Epidermal melanocyte (primary cell): Measurements from ENCODE around the gene ASAP3.
"Not testable (repeated sequence)": the region's sequence is repeated elsewhere in the genome, so short reads cannot be mapped to it uniquely, and the experiment has no call there.

Source experiments
- DNase-seq: peaks from one replicate; pipeline ENCODE4 v3.0.0; 2011; ENCODE audit warnings: low spot score; ENCODE audit not compliant: insufficient read length

ASAP3 gene

DNA sequence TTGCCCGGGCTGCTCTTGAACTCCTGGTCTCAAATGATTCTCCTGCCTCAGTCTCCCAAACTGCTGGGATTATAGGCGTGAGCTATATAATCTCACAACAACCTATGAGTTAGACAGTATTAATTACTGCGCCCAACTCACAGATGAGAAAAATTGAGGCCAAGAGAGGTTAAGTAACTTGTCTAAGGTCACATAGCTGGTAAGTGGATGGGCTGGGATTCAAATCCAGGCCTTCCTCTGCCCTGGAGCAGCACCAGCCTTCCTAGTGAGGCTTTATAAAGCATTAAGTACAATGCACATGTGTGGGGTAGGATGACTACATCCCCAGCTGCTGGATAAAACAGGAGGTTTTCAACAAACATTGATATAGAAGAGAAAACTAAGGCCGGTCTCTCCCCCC is 31.9 kb upstream of the ASAP3 start:
- no peak for DNase-seq

DNA sequence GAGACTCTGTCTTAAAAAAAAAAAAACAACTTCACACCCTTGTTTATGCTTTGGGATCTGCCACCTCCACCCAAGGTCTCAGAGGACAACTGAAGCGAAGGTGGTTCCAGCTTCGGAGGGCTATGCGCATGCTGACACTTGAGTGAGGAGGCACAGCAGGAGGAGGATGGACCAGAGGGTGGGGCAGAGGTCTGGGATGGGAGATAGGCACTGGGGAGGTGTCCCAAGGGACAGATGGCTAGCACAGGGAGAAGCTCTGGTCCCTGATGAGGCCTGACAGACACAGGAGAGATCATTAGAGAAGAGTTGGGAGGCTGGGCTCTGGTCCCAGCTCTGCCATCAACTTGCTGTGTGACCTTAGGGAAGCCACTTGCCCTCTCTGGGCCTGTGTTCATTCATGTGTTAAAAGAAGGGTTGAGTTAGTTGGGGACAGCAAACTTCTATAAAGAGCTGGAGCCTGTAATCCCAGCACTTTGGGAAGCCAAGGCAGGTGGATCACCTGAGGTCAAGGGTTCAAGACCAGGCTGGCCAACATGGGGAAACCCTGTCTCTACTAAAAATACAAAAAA is 30.2 kb upstream of the ASAP3 start:
- no peak for DNase-seq

GRCh38 chr1:23509896-23510295 is 25.9 kb upstream of the ASAP3 start:
- DNase-seq = no peak

- no peak for DNase-seq
Observed at GRCh38 chr1:23506376-23507107, 22.6 kb upstream of the ASAP3 start.

DNA sequence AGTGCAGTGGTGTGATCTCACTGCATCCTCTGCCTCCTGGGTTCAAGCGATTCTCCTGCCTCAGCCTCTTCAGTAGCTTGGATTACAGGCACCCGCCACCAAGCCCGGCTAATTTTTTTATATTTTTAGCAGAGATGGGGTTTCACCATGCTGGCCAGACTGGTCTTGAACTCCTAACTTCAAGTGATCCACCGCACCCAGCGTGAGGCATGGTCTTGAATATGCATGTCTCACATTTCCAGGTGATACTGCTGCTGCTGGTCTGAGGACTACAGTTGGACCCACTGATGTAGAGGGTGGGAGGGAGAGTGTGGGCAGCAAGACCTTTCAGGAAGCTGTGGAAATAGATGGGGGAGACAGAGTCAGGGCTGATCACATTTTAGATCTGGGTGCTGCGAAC is 21.9 kb upstream of the ASAP3 start:
- DNase-seq = no peak

DNA sequence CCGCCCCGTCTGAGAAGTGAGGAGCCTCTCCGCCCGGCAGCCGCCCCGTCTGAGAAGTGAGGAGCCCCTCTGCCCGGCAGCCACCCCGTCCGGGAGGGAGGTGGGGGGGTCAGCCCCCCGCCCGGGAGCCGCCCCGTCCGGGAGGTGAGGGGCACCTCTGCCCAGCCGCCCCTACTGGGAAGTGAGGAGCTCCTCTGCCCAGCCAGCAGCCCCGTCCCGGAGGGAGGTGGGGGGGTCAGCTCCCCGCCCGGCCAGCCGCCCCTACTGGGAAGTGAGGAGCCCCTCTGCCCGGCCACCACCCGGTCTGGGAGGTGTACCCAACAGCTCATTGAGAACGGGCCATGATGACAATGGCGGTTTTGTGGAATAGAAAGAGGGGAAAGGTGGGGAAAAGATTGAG is 20.2 kb upstream of the ASAP3 start:
- not testable (repeated sequence) for DNase-seq

DNA sequence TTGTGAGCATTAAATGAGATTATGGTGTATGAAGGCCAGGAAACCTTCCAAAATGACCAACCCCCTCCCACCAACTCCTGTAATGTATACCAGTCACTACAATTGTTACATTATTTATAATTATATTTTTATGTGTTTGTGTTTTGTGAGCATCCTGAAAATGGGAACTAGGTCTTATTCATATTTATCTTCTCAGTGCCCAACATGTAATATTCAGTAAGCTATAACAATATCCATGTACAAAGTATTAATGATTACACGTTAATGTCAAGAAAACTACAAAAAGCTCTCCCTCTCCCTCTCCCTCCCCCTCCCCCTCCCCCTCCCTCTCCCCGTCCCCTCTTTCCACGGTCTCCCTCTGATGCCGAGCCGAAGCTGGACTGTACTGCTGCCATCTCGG is 19.0 kb upstream of the ASAP3 start:
- no peak for DNase-seq

DNA sequence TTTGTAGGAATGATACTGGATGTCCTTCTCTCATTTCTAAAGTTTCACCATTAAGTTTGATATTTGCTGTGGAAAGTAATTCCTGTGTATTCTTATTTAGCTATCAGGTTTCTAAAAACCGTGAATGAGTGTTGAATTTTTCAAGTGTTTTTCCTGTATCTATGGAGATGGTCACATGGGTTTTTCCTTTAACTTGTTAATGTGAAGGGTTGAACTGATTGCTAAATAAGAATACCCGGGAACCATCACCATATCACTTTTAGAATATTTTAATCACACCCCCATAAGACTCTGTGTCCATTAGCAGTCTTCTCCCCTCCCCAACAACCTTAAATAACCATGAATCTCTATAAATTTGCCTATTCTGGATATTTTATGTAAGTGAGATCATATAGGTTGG is 16.5 kb upstream of the ASAP3 start:
- no peak for DNase-seq

DNA sequence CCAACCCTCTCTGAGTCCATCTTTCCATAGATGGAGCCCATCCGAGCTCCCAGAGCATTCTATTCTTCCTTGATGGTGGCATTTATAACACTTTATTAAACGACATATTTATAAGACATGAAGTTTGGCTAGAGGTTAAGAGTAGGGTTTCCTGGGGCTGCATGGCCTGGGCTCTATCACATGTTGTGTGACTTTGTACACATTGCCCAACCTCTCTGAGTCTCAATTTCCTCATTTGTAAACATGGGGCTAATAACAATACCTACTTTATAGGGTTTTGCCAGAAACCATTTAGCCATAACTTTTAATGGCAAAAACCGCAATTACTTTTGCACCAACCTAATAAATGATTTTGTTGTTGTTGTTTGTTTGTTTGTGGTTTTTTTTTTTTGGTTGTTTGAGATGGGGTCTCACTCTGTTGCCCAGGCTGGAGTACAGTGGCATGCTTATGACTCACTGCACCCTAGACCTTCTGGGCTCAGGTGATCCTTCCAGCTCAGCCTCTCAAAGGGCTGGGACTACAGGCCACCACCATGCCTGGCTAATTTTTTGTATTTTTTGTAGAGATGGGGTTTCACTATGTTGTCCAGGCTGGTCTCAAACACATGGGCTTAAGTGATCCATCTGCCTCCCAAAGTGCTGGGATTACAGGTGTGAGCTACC is 13.9 kb upstream of the ASAP3 start:
- DNase-seq = no peak

DNA sequence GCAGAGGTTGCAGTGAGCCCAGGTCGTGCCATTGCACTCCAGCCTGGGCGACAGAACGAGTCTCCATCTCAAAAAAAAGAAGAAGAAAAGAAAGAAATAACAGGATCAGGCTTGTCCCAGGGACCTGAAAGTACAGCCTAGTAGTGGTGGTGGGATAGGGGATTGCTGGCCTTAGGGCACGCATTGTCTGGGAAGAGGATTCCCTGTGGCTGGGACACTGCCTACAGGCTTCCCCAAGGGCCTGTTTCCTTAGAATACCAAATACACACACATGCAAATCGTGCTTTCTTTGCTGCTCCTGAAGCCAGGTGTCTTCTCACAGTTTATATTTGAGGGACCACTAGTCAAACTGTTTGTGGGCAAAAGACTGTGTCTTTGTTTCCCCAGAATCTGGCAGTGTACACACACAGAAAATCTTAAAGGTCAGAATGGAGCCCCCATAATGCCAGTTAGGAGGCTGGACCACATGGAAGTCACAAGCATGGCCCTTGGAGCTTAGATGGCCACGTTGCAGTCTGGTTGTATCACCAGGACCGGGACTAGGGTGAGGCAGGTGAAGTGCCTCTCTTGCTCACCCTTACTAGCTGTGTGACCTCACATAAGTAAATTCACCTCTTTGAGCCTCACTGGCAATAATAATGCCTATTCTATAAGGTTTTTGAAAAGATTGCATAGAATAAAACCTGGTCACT is 12.7 kb upstream of the ASAP3 start:
- no peak for DNase-seq

GRCh38 chr1:23494836-23495235 is 10.9 kb upstream of the ASAP3 start:
- DNase-seq = not testable (repeated sequence)

- not testable (repeated sequence) for DNase-seq
Observed at GRCh38 chr1:23492776-23493175, 8.8 kb upstream of the ASAP3 start.

GRCh38 chr1:23492132-23492720 is 8.2 kb upstream of the ASAP3 start:
- no peak for DNase-seq

- DNase-seq = no peak
Observed at GRCh38 chr1:23489842-23490241, 5.9 kb upstream of the ASAP3 start.

- DNase-seq = no peak
Observed at GRCh38 chr1:23485002-23485332, 988 bp upstream of the ASAP3 start.

GRCh38 chr1:23484253-23485001 is 448 bp upstream of the ASAP3 start:
- DNase-seq = peak; percentile 84

DNA sequence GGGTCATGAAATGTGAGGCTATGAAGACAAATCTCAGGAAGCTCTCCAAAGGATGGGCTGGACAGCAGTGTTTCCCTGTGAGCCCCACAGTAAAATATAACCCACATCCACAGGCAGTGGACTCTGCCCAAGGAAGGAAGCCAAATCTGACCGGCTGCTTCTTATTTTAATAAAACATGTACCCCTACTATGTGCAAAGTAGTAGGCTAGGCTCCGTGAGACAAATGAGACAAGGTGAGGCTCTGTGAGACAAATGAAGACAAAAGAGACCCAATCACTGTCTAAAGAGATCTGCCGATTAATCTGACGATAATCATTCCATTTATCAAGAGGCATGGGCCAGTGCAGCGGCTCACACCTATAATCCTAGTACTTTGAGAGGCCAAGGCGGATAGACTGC is 2.1 kb downstream of the ASAP3 start:
- DNase-seq = no peak

DNA sequence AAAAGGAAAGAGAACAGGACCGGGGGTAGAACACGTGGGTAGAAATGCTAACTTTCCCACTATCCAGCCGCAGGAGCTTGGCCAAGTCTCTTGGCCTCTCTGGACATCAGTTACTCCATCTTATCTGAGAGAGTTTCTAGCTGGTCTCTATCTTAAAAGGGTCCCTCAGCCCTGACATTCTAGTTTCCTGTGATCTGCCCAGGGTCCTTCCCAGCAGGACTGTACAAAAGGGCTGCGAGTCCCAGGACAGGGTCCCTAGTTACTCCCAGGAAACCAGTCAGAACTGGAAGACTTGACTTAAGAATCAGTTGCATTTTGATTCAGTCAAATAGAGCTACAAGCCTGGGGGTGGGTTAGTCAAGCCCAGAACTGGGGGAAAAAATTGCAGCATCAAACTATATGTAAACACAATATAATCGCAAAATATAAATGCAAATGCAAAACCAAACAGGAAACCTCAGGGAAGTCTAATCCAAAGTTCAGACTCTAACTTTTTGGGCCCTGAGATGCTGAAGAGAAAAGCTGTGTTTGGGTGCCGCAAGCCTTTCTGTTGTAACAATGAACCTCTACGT is 2.9 kb downstream of the ASAP3 start:
- DNase-seq = no peak

- DNase-seq = no peak
Observed at GRCh38 chr1:23480187-23481025, 3.6 kb downstream of the ASAP3 start.

DNA sequence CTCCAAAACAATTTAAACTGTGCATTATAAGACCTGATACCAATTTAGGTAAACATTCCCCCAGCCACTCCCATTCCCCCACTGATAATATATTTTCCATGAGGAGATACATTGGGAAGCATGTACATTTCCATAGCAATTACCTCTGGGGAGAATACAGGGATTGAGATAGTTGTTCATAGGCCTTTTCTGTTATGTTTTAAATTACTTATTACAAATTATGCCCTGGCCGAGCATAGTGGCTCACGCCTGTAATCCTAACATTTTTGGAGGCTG is 4.4 kb downstream of the ASAP3 start:
- DNase-seq = no peak
